Measurements from ENCODE around the gene MUC7.

- TF ChIP-seq, protein P1, sequence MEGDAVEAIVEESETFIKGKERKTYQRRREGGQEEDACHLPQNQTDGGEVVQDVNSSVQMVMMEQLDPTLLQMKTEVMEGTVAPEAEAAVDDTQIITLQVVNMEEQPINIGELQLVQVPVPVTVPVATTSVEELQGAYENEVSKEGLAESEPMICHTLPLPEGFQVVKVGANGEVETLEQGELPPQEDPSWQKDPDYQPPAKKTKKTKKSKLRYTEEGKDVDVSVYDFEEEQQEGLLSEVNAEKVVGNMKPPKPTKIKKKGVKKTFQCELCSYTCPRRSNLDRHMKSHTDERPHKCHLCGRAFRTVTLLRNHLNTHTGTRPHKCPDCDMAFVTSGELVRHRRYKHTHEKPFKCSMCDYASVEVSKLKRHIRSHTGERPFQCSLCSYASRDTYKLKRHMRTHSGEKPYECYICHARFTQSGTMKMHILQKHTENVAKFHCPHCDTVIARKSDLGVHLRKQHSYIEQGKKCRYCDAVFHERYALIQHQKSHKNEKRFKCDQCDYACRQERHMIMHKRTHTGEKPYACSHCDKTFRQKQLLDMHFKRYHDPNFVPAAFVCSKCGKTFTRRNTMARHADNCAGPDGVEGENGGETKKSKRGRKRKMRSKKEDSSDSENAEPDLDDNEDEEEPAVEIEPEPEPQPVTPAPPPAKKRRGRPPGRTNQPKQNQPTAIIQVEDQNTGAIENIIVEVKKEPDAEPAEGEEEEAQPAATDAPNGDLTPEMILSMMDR (IDR thresholded peaks at IDR 0.05), result no peak
- TF ChIP-seq, protein P2, sequence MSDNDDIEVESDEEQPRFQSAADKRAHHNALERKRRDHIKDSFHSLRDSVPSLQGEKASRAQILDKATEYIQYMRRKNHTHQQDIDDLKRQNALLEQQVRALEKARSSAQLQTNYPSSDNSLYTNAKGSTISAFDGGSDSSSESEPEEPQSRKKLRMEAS (CRISPR knock-in tag; IDR thresholded peaks at IDR 0.05), result no peak
- TF ChIP-seq, protein P3, sequence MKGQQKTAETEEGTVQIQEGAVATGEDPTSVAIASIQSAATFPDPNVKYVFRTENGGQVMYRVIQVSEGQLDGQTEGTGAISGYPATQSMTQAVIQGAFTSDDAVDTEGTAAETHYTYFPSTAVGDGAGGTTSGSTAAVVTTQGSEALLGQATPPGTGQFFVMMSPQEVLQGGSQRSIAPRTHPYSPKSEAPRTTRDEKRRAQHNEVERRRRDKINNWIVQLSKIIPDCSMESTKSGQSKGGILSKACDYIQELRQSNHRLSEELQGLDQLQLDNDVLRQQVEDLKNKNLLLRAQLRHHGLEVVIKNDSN (CRISPR knock-in tag; IDR thresholded peaks at IDR 0.05), result no peak
- TF ChIP-seq FOXP4 (CRISPR knock-in tag; IDR thresholded peaks at IDR 0.05) (no peak), JUN (CRISPR knock-in tag; IDR thresholded peaks at IDR 0.05) (no peak), ZNF232 (CRISPR knock-in tag; IDR thresholded peaks at IDR 0.05) (no peak)
Observed at GRCh38 chr4:70522626-70523025, 50.6 kb downstream of the MUC7 start.
